Ishikawa (cell line): Measurements from ENCODE around the gene SLC6A13.

Experiments
- CEBPB ChIP-seq: IDR thresholded peaks from 2 replicates; pipeline ENCODE4 v1.6.1; 2012
- CREB1 ChIP-seq: IDR thresholded peaks from 2 replicates; pipeline ENCODE4 v1.6.1; 2012; ENCODE audit warnings: low read depth
- EGR1 ChIP-seq: IDR thresholded peaks from 2 replicates; pipeline ENCODE4 v1.6.1; 2012
- EP300 ChIP-seq: IDR thresholded peaks from 2 replicates; pipeline ENCODE4 v1.6.1; 2012; ENCODE audit warnings: borderline replicate concordance
- FOXM1 ChIP-seq: IDR thresholded peaks from 2 replicates; pipeline ENCODE4 v1.6.1; 2012; ENCODE audit warnings: low read depth, borderline replicate concordance
- NFIC ChIP-seq: IDR thresholded peaks from 2 replicates; pipeline ENCODE4 v1.6.1; 2012
- RAD21 ChIP-seq: IDR thresholded peaks from 2 replicates; pipeline ENCODE4 v1.6.1; 2012; ENCODE audit warnings: low read depth
- TAF1 ChIP-seq: IDR thresholded peaks from 2 replicates; pipeline ENCODE4 v1.6.1; 2012; ENCODE audit warnings: low read depth, mild to moderate bottlenecking
- TCF12 ChIP-seq: IDR thresholded peaks from 2 replicates; pipeline ENCODE4 v1.6.1; 2012; ENCODE audit warnings: low read depth
- TEAD4 ChIP-seq: IDR thresholded peaks from 2 replicates; pipeline ENCODE4 v1.6.1; 2012
- YY1 ChIP-seq: IDR thresholded peaks from 2 replicates; pipeline ENCODE4 v1.6.1; 2012; ENCODE audit warnings: low read depth
- ZBTB7A ChIP-seq: IDR thresholded peaks from 2 replicates; pipeline ENCODE4 v1.6.1; 2012; ENCODE audit warnings: low read depth
- TF ChIP-seq, protein P1 (sequence below): IDR thresholded peaks from 2 replicates; pipeline ENCODE4 v1.6.1; 2012
- TF ChIP-seq, protein P2 (sequence below): IDR thresholded peaks from 2 replicates; pipeline ENCODE4 v1.6.1; 2012; ENCODE audit warnings: low read depth, mild to moderate bottlenecking
- TF ChIP-seq, protein P3 (sequence below): IDR thresholded peaks from 2 replicates; pipeline ENCODE4 v1.6.1; 2012

The SLC6A13 gene

DNA sequence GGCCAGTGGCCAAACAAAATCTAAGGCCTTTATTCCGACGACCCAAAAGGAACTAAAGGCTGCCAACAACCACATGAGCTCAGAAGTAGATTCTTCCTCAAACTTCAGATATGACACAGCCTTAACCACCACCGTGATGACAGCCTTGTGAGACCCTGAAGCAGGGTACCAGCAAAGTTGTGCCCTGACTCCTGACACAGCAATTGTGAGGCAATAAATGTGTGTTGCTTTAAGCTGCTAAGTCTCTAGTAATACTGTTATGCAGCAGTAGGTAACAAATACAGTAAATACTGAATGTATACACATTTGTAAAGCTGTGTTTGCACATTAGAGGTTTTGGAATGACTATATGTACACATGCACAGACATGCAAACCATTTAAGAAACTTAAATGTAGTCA, 10.7 kb upstream of the SLC6A13 start:
- TF ChIP-seq TAF1, result no peak
- TF ChIP-seq FOXM1, result no peak
- TF ChIP-seq TEAD4, result no peak
- TF ChIP-seq, protein P1, sequence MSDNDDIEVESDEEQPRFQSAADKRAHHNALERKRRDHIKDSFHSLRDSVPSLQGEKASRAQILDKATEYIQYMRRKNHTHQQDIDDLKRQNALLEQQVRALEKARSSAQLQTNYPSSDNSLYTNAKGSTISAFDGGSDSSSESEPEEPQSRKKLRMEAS, result no peak
- no peak for TF ChIP-seq YY1
- TF ChIP-seq TCF12, result no peak
- no peak for TF ChIP-seq NFIC
- TF ChIP-seq ZBTB7A, result no peak
- TF ChIP-seq CEBPB, result no peak
- TF ChIP-seq RAD21, result no peak
- no peak for TF ChIP-seq CREB1
- no peak for TF ChIP-seq EP300
- TF ChIP-seq, protein P2, sequence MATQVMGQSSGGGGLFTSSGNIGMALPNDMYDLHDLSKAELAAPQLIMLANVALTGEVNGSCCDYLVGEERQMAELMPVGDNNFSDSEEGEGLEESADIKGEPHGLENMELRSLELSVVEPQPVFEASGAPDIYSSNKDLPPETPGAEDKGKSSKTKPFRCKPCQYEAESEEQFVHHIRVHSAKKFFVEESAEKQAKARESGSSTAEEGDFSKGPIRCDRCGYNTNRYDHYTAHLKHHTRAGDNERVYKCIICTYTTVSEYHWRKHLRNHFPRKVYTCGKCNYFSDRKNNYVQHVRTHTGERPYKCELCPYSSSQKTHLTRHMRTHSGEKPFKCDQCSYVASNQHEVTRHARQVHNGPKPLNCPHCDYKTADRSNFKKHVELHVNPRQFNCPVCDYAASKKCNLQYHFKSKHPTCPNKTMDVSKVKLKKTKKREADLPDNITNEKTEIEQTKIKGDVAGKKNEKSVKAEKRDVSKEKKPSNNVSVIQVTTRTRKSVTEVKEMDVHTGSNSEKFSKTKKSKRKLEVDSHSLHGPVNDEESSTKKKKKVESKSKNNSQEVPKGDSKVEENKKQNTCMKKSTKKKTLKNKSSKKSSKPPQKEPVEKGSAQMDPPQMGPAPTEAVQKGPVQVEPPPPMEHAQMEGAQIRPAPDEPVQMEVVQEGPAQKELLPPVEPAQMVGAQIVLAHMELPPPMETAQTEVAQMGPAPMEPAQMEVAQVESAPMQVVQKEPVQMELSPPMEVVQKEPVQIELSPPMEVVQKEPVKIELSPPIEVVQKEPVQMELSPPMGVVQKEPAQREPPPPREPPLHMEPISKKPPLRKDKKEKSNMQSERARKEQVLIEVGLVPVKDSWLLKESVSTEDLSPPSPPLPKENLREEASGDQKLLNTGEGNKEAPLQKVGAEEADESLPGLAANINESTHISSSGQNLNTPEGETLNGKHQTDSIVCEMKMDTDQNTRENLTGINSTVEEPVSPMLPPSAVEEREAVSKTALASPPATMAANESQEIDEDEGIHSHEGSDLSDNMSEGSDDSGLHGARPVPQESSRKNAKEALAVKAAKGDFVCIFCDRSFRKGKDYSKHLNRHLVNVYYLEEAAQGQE, result no peak
- TF ChIP-seq, protein P3, sequence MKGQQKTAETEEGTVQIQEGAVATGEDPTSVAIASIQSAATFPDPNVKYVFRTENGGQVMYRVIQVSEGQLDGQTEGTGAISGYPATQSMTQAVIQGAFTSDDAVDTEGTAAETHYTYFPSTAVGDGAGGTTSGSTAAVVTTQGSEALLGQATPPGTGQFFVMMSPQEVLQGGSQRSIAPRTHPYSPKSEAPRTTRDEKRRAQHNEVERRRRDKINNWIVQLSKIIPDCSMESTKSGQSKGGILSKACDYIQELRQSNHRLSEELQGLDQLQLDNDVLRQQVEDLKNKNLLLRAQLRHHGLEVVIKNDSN, result no peak

DNA sequence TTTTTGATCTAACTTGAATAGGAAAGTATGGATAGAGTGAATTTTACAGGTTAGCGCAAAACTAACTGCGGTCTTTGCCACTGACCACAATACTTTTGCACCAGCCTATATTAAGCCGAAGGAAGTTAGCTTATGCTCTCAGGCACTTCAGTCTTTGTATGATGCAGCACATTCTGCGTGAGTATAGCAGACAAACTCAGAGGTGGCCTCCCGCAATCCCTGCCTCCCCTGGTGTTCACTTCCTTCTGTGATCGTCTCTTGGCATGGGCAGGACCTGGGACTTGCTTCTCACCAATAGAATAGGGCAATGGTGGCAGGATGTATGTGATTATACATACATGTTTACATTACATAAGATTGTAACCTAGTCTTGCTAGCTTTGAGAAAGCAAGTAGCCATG, 10.3 kb upstream of the SLC6A13 start:
- no peak for TF ChIP-seq NFIC
- TF ChIP-seq, protein P1, result no peak
- TF ChIP-seq, protein P3, result no peak
- TF ChIP-seq, protein P2, result no peak

DNA sequence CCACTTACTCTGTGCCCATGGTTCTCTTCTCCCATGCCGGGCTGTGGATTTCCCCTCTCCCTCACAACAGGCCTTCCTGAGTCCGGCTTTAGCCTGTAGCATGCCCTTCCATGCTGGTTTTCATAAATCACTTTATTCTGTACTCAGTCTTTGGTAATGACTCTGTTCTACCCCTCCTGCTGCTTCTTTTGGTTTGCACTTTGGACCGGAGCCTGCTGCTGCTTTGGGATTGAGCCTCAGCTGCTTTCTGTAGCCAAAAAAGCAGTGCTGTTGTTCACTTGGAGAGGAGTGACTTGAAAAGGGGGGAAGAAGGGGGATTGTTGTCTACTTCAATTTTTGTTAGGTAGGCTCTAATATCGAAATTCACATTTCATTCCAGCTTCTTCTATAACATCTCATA, 8.5 kb upstream of the SLC6A13 start:
- TF ChIP-seq EP300, result no peak
- TF ChIP-seq, protein P2, result no peak
- no peak for TF ChIP-seq NFIC
- no peak for TF ChIP-seq CREB1
- no peak for TF ChIP-seq RAD21
- no peak for TF ChIP-seq TAF1
- TF ChIP-seq ZBTB7A, result no peak
- TF ChIP-seq YY1, result no peak
- TF ChIP-seq TCF12, result no peak
- TF ChIP-seq, protein P1, result no peak
- no peak for TF ChIP-seq EGR1
- TF ChIP-seq, protein P3, result no peak
- TF ChIP-seq FOXM1, result no peak
- TF ChIP-seq TEAD4, result no peak
- TF ChIP-seq CEBPB, result no peak

DNA sequence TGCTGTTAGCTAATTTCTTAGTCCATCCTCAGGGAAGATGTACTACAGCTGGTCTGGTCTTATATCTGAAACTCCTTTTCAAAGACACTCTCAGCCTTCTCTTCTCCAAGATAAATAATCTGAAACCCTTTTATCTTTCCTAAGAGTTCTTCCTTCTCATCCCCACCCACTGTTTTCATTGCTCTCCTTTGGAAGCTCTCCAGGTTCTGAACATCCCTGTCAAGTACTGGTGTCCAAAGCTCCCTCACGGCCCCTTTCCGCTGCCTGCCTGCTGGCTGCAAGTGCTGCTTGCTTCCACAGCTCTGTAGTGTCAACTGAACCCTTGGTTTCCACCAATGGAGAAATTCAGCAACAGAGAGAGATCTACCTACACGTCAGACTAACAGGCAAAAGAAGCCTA, 6.6 kb upstream of the SLC6A13 start:
- TF ChIP-seq, protein P3, result no peak
- no peak for TF ChIP-seq YY1
- no peak for TF ChIP-seq TCF12
- no peak for TF ChIP-seq CEBPB
- TF ChIP-seq FOXM1, result no peak
- no peak for TF ChIP-seq ZBTB7A
- TF ChIP-seq RAD21, result no peak
- TF ChIP-seq, protein P2, result no peak
- no peak for TF ChIP-seq EP300
- no peak for TF ChIP-seq TAF1
